ENCODE results near the gene DST.

The DST gene

GRCh38 chr6:56444855-56445254 lies 197.8 kb downstream of the DST start:
- DNase-seq (no peak), ATAC-seq (no peak)
- Mint-ChIP-seq H3K9me3 (peaks cover 3% of the 10 kb centered on the region), H3K36me3 (ENCODE audit: low read depth) (no peaks in the 10 kb centered on the region), H3K4me3 (no peak overlapping the region), H3K27me3 (no peaks in the 10 kb centered on the region), H3K4me1 (no peaks in the 10 kb centered on the region), H3K27ac (no peak overlapping the region)

GRCh38 chr6:56440551-56440981 lies 202.1 kb downstream of the DST start:
- no peak overlapping the region for H3K4me3 Mint-ChIP-seq
- no peaks in the 10 kb centered on the region for H3K4me1 Mint-ChIP-seq
- H3K9me3 Mint-ChIP-seq = peaks cover 10% of the 10 kb centered on the region
- ATAC-seq (no peak), DNase-seq (no peak)
- no peaks in the 10 kb centered on the region for H3K36me3 Mint-ChIP-seq (ENCODE audit: low read depth)
- no peak overlapping the region for H3K27ac Mint-ChIP-seq
- peaks cover 2% of the 10 kb centered on the region for H3K27me3 Mint-ChIP-seq

GRCh38 chr6:56437171-56437900 lies 205.4 kb downstream of the DST start:
- no peak for DNase-seq
- Mint-ChIP-seq H3K27me3 (peaks cover 2% of the 10 kb centered on the region), H3K36me3 (ENCODE audit: low read depth) (no peaks in the 10 kb centered on the region)

GRCh38 chr6:56435754-56436153 lies 206.9 kb downstream of the DST start:
- Mint-ChIP-seq H3K9me3 (peaks cover 14% of the 10 kb centered on the region), H3K36me3 (ENCODE audit: low read depth) (no peaks in the 10 kb centered on the region), H3K4me1 (no peaks in the 10 kb centered on the region), H3K4me3 (no peak overlapping the region), H3K27me3 (peaks cover 2% of the 10 kb centered on the region), H3K27ac (no peak overlapping the region)
- ATAC-seq = no peak
- no peak for DNase-seq

More at GRCh38 chr6:56437171-56437900, 205.4 kb downstream of the DST start:
- peaks cover 12% of the 10 kb centered on the region for H3K9me3 Mint-ChIP-seq
- no peak overlapping the region for H3K4me3 Mint-ChIP-seq
- no peak for ATAC-seq
- H3K27ac Mint-ChIP-seq = no peak overlapping the region
- H3K4me1 Mint-ChIP-seq = no peaks in the 10 kb centered on the region

GRCh38 chr6:56435326-56435725 lies 207.4 kb downstream of the DST start:
- peaks cover 16% of the 10 kb centered on the region for H3K9me3 Mint-ChIP-seq
- H3K36me3 Mint-ChIP-seq (ENCODE audit: low read depth) = no peaks in the 10 kb centered on the region
- peaks cover 2% of the 10 kb centered on the region for H3K27me3 Mint-ChIP-seq
- no peak overlapping the region for H3K4me3 Mint-ChIP-seq
- DNase-seq (no peak), ATAC-seq (no peak)
- no peak overlapping the region for H3K27ac Mint-ChIP-seq
- no peaks in the 10 kb centered on the region for H3K4me1 Mint-ChIP-seq

GRCh38 chr6:56434606-56435005 lies 208.1 kb downstream of the DST start:
- Mint-ChIP-seq H3K27me3 (peaks cover 2% of the 10 kb centered on the region), H3K27ac (no peak overlapping the region), H3K4me3 (no peak overlapping the region), H3K36me3 (ENCODE audit: low read depth) (no peaks in the 10 kb centered on the region), H3K9me3 (peaks cover 18% of the 10 kb centered on the region), H3K4me1 (no peaks in the 10 kb centered on the region)
- ATAC-seq (no peak), DNase-seq (no peak)

- H3K27me3 Mint-ChIP-seq = peaks cover 2% of the 10 kb centered on the region
- ATAC-seq (no peak), DNase-seq (no peak)
- H3K4me3 Mint-ChIP-seq = no peak overlapping the region
- H3K36me3 Mint-ChIP-seq (ENCODE audit: low read depth) = no peaks in the 10 kb centered on the region
- H3K27ac Mint-ChIP-seq = no peak overlapping the region
- no peaks in the 10 kb centered on the region for H3K4me1 Mint-ChIP-seq
- H3K9me3 Mint-ChIP-seq = peaks cover 16% of the 10 kb centered on the region
Measured at GRCh38 chr6:56433119-56433518, 209.6 kb downstream of the DST start.

- DNase-seq = no peak
- Mint-ChIP-seq H3K36me3 (ENCODE audit: low read depth) (no peaks in the 10 kb centered on the region), H3K27ac (no peak overlapping the region), H3K4me3 (no peak overlapping the region), H3K4me1 (no peaks in the 10 kb centered on the region), H3K27me3 (peaks cover 2% of the 10 kb centered on the region), H3K9me3 (peaks cover 11% of the 10 kb centered on the region)
- no peak for ATAC-seq
Measured at GRCh38 chr6:56432194-56432593, 210.5 kb downstream of the DST start.

- Mint-ChIP-seq H3K4me1 (no peaks in the 10 kb centered on the region), H3K9me3 (peaks cover 15% of the 10 kb centered on the region), H3K4me3 (no peak overlapping the region)
Measured at GRCh38 chr6:56430629-56431600, 211.8 kb downstream of the DST start.

GRCh38 chr6:56424542-56425083 lies 218.1 kb downstream of the DST start:
- Mint-ChIP-seq H3K9me3 (peaks cover 4% of the 10 kb centered on the region), H3K27me3 (peaks cover 2% of the 10 kb centered on the region), H3K27ac (no peak overlapping the region), H3K4me1 (no peaks in the 10 kb centered on the region), H3K4me3 (no peak overlapping the region), H3K36me3 (ENCODE audit: low read depth) (no peaks in the 10 kb centered on the region)
- no peak for DNase-seq
- ATAC-seq = no peak

More at GRCh38 chr6:56430629-56431600, 211.8 kb downstream of the DST start:
- Mint-ChIP-seq H3K27ac (no peak overlapping the region), H3K36me3 (ENCODE audit: low read depth) (no peaks in the 10 kb centered on the region), H3K27me3 (no peaks in the 10 kb centered on the region)
- DNase-seq (no peak), ATAC-seq (no peak)

- Mint-ChIP-seq H3K27ac (no peak overlapping the region), H3K4me3 (no peak overlapping the region), H3K27me3 (peaks cover 2% of the 10 kb centered on the region), H3K36me3 (ENCODE audit: low read depth) (no peaks in the 10 kb centered on the region), H3K4me1 (no peaks in the 10 kb centered on the region), H3K9me3 (peaks cover 4% of the 10 kb centered on the region)
- ATAC-seq = no peak
- no peak for DNase-seq
Measured at GRCh38 chr6:56424064-56424463, 218.6 kb downstream of the DST start.

GRCh38 chr6:56420296-56420695 lies 222.4 kb downstream of the DST start:
- ATAC-seq = no peak
- Mint-ChIP-seq H3K27ac (no peak overlapping the region), H3K4me3 (no peak overlapping the region), H3K36me3 (ENCODE audit: low read depth) (no peaks in the 10 kb centered on the region), H3K4me1 (no peaks in the 10 kb centered on the region), H3K27me3 (peaks cover 2% of the 10 kb centered on the region), H3K9me3 (no peaks in the 10 kb centered on the region)
- DNase-seq = no peak

GRCh38 chr6:56419191-56419590 lies 223.5 kb downstream of the DST start:
- ATAC-seq = no peak
- no peak for DNase-seq
- Mint-ChIP-seq H3K27me3 (peaks cover 2% of the 10 kb centered on the region), H3K36me3 (ENCODE audit: low read depth) (no peaks in the 10 kb centered on the region), H3K9me3 (no peaks in the 10 kb centered on the region), H3K4me3 (no peak overlapping the region), H3K27ac (no peak overlapping the region), H3K4me1 (no peaks in the 10 kb centered on the region)

GRCh38 chr6:56417823-56418222 lies 224.9 kb downstream of the DST start:
- no peaks in the 10 kb centered on the region for H3K4me1 Mint-ChIP-seq
- no peaks in the 10 kb centered on the region for H3K36me3 Mint-ChIP-seq (ENCODE audit: low read depth)
- H3K27me3 Mint-ChIP-seq = peaks cover 2% of the 10 kb centered on the region
- DNase-seq = no peak
- ATAC-seq = no peak
- H3K9me3 Mint-ChIP-seq = no peaks in the 10 kb centered on the region
- no peak overlapping the region for H3K4me3 Mint-ChIP-seq
- H3K27ac Mint-ChIP-seq = no peak overlapping the region

GRCh38 chr6:56416247-56416646 lies 226.4 kb downstream of the DST start:
- H3K4me3 Mint-ChIP-seq = no peak overlapping the region
- no peaks in the 10 kb centered on the region for H3K27me3 Mint-ChIP-seq
- ATAC-seq (no peak), DNase-seq (no peak)
- H3K9me3 Mint-ChIP-seq = no peaks in the 10 kb centered on the region
- no peaks in the 10 kb centered on the region for H3K4me1 Mint-ChIP-seq
- no peak overlapping the region for H3K27ac Mint-ChIP-seq
- no peaks in the 10 kb centered on the region for H3K36me3 Mint-ChIP-seq (ENCODE audit: low read depth)

Data from activated naive CD8-positive, alpha-beta T cell treated with anti-CD3 and anti-CD28 coated beads, Interleukin-2, amount 50 U/mL, for 24 hours (primary cell).